NT2/D1 (cell line): ENCODE results near the gene KLHDC10.

Source experiments
- SUZ12 ChIP-seq: IDR thresholded peaks from 2 replicates; pipeline ENCODE4 v1.6.1; 2011; ENCODE audit not compliant: insufficient read length, insufficient read depth; ENCODE audit errors: extremely low read depth
- YY1 ChIP-seq: IDR thresholded peaks from 2 replicates; pipeline ENCODE4 v1.6.1; 2011; ENCODE audit not compliant: insufficient read length, insufficient read depth
- ZNF274 ChIP-seq: IDR thresholded peaks from 2 replicates; pipeline ENCODE4 v1.6.1; 2011; ENCODE audit warnings: mild to moderate bottlenecking, low read depth, low read length

GRCh38 chr7:130143334-130143732, 73.0 kb downstream of the KLHDC10 start:
- TF ChIP-seq ZNF274 (no peak), SUZ12 (no peak), YY1 (no peak)
